ENCODE results near the gene RAB40AL. TPM values are rescaled to one million over a fixed set of nuclear protein-coding genes. Genes with fewer than 3 reads are reported as not detected.
"Not testable (repeated sequence)": the region's sequence is repeated elsewhere in the genome, so short reads cannot be mapped to it uniquely, and the experiment has no call there.

RAB40AL gene
- total RNA-seq, 2 experiments from 2014 or later, result 0.33 to 0.55 TPM

DNA sequence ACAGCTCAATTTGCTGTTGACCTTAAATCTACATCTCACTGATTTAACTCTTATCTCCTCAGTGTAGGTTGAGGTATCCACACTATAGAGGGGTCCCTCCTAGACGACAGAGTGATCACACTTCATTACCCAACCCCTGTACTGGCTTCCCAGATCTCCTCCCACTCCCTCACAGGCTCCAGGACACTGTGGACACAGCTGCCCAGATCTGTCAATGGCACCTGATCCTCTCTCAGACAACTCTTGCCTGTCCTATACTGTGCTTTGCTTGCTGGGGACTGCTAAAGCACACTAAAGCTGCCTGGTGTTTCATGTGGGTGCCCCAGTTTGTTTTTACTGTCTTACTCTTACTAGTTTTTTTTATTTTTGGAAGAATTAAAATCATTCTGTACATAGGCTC is 27.9 kb downstream of the RAB40AL start:
- Mint-ChIP-seq H3K4me1 (no peaks in the 10 kb centered on the region), H3K27me3 (no peaks in the 10 kb centered on the region), H3K36me3 (no peaks in the 10 kb centered on the region), H3K4me3 (no peak overlapping the region), H3K9me3 (ENCODE audit: low read depth) (no peaks in the 10 kb centered on the region), H3K27ac (no peak overlapping the region)
- CTCF ChIA-PET, result no interaction called here
- ATAC-seq (no peak), DNase-seq (no peak)

DNA sequence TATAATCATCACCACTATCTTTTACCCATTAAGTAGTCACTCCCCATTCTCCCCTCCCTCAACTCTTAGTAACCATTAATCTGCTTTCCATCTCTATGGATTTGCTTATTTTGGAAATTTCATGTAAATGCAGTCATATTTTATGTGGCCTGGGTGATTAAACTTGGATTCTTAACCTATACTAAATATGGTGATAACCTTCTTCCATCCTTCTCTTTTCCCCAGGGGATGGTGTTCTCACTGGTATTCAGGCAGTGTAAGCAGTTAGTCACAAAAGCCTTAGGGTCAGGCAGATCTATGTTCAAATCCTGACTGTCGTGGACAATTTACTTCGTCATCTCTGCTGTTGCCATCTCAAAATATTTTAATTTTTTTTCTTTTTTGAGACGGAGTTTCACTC is 29.6 kb downstream of the RAB40AL start:
- H3K36me3 Mint-ChIP-seq, result no peaks in the 10 kb centered on the region
- no peak overlapping the region for H3K27ac Mint-ChIP-seq
- H3K4me1 Mint-ChIP-seq, result no peaks in the 10 kb centered on the region
- no peak for DNase-seq
- ATAC-seq, result no peak
- no peaks in the 10 kb centered on the region for H3K9me3 Mint-ChIP-seq (ENCODE audit: low read depth)
- no peaks in the 10 kb centered on the region for H3K27me3 Mint-ChIP-seq
- CTCF ChIA-PET, result interaction anchor here (1.3 kb wide), 1 partner anchor 16 kb away, joined by 5 read pairs; no protein-coding TSS in a partner anchor
- no peak overlapping the region for H3K4me3 Mint-ChIP-seq

- no peak for ATAC-seq
- H3K4me1 Mint-ChIP-seq, result no peaks in the 10 kb centered on the region
- no peaks in the 10 kb centered on the region for H3K36me3 Mint-ChIP-seq
- CTCF ChIA-PET, result no interaction called here
- H3K4me3 Mint-ChIP-seq, result no peak overlapping the region
- no peak overlapping the region for H3K27ac Mint-ChIP-seq
- DNase-seq, result no peak
- no peaks in the 10 kb centered on the region for H3K9me3 Mint-ChIP-seq (ENCODE audit: low read depth)
- H3K27me3 Mint-ChIP-seq, result no peaks in the 10 kb centered on the region
Observed at GRCh38 chrX:102968216-102968615, 31.1 kb downstream of the RAB40AL start.

DNA sequence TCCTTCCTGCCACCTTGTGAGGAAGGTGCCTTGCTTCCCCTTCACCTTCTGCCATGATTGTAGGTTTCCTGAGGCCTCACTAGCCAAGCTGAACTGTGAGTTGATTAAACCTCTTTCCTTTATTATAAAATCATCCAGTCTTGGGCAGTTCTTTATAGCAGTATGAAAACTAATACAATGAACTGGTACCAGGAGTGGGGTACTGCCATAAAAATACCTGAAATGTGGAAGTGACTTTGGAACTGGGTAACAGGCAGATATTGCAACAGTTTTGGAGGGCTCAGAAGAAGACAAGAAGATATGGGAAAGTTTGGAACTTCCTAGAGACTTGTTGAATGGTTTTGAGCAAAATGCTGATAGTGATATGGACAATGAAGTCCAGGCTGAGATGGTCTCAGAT is 34.5 kb downstream of the RAB40AL start:
- CTCF ChIA-PET; H3K36me3 Mint-ChIP-seq; ATAC-seq; H3K27me3 Mint-ChIP-seq; DNase-seq; H3K27ac Mint-ChIP-seq; H3K4me1 Mint-ChIP-seq; H3K9me3 Mint-ChIP-seq (ENCODE audit: low read depth); H3K4me3 Mint-ChIP-seq: not testable (repeated sequence)

DNA sequence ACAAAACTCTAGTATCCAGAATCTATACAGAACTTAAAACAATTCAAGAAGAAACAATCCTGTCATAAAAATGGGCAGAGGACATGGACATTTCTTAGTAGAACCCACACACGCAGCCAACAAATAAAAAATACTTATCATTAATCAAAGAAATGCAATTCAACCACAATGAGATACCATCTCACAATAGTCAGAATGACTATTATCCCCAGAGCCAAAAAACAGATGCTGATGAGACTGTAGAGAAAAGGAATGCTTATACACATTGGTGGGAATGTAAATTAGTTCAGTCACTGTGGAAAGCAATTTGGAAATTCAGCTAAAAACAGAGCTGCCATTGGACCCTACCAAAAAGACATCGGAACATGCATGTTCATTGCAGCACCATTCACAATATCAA is 37.9 kb downstream of the RAB40AL start:
- ATAC-seq (no peak), DNase-seq (no peak)
- no peak overlapping the region for H3K27ac Mint-ChIP-seq
- H3K4me3 Mint-ChIP-seq, result no peak overlapping the region
- CTCF ChIA-PET, result no interaction called here
- H3K27me3 Mint-ChIP-seq, result no peaks in the 10 kb centered on the region
- H3K36me3 Mint-ChIP-seq, result no peaks in the 10 kb centered on the region
- H3K9me3 Mint-ChIP-seq (ENCODE audit: low read depth), result no peaks in the 10 kb centered on the region
- no peaks in the 10 kb centered on the region for H3K4me1 Mint-ChIP-seq

GRCh38 chrX:102976286-102976685 is 39.2 kb downstream of the RAB40AL start:
- Mint-ChIP-seq H3K4me1 (no peaks in the 10 kb centered on the region), H3K36me3 (no peaks in the 10 kb centered on the region)

DNA sequence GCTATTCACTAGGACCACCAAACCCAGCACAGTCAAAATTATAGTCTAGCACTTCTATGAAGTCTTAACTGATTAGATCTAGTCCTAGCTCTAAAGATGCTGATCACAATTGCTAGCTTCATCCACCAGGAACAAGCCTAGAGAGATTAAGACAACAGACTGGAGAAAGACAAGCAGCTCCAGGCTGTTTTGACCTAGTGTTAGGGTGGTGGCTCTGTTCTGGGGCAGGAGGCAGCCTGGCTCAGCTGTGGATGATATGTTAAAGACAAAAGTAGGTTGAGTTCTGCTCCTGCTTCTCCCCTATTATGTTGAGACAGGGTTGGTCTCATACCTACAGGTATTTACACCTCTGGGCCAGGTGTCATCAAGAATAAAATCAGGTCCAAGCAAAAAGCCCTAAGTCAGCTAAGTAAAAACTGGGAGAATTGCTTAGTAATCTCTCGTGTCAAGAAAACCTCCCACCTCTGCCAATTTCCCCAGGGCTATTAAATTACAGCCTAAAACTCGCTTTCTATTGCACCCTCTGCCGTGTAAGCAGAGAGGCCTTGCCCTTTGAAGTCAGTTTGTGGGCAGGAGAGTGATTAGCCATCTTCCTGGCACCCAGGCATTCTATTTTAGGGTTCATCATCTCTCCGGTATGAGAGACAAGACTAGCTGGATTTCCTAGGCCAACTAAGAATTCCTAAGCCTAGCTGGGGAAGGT is 39.9 kb downstream of the RAB40AL start:
- ATAC-seq (no peak), DNase-seq (no peak)
- H3K9me3 Mint-ChIP-seq (ENCODE audit: low read depth), result no peaks in the 10 kb centered on the region
- H3K36me3 Mint-ChIP-seq, result no peaks in the 10 kb centered on the region
- no peaks in the 10 kb centered on the region for H3K27me3 Mint-ChIP-seq
- H3K4me1 Mint-ChIP-seq, result no peaks in the 10 kb centered on the region
- CTCF ChIA-PET, result no interaction called here
- H3K4me3 Mint-ChIP-seq, result no peak overlapping the region
- H3K27ac Mint-ChIP-seq, result no peak overlapping the region

More at GRCh38 chrX:102976286-102976685, 39.2 kb downstream of the RAB40AL start:
- no peak overlapping the region for H3K4me3 Mint-ChIP-seq
- H3K27me3 Mint-ChIP-seq, result no peaks in the 10 kb centered on the region
- no peak overlapping the region for H3K27ac Mint-ChIP-seq
- no peak for ATAC-seq
- DNase-seq, result no peak
- CTCF ChIA-PET, result no interaction called here
- H3K9me3 Mint-ChIP-seq (ENCODE audit: low read depth), result no peaks in the 10 kb centered on the region

- ATAC-seq (no peak), DNase-seq (no peak)
- no peaks in the 10 kb centered on the region for H3K36me3 Mint-ChIP-seq
- H3K27ac Mint-ChIP-seq, result no peak overlapping the region
- no peaks in the 10 kb centered on the region for H3K4me1 Mint-ChIP-seq
- H3K4me3 Mint-ChIP-seq, result no peak overlapping the region
- CTCF ChIA-PET, result no interaction called here
- H3K27me3 Mint-ChIP-seq, result no peaks in the 10 kb centered on the region
- H3K9me3 Mint-ChIP-seq (ENCODE audit: low read depth), result no peaks in the 10 kb centered on the region
Observed at GRCh38 chrX:102978594-102978993, 41.5 kb downstream of the RAB40AL start.

GRCh38 chrX:102979536-102979935 is 42.5 kb downstream of the RAB40AL start:
- CTCF ChIA-PET, result no interaction called here
- H3K36me3 Mint-ChIP-seq, result no peaks in the 10 kb centered on the region
- no peak for DNase-seq
- H3K27me3 Mint-ChIP-seq, result no peaks in the 10 kb centered on the region
- no peaks in the 10 kb centered on the region for H3K9me3 Mint-ChIP-seq (ENCODE audit: low read depth)
- no peak overlapping the region for H3K4me3 Mint-ChIP-seq
- no peaks in the 10 kb centered on the region for H3K4me1 Mint-ChIP-seq
- H3K27ac Mint-ChIP-seq, result no peak overlapping the region
- no peak for ATAC-seq

DNA sequence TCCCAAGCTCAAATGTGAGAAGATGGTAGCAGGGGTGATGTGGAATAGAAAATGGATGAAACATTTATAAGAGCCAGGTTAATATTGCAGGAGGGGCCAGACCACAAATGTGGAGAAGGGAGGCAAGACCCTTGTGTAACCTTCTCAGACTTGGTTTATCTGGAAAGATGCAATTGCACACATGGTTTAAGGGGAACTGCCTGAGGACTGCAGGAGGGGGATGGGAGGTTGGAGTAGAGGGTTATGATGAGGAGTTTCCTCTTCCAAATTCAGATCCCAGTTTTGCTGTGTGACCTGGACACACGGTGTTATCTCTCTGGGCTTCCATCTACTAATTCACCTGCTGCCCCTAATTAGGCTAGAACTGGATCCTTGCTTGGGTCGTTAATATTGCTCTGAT is 46.1 kb downstream of the RAB40AL start:
- ATAC-seq (no peak), DNase-seq (no peak)
- Mint-ChIP-seq H3K9me3 (ENCODE audit: low read depth) (no peaks in the 10 kb centered on the region), H3K36me3 (no peaks in the 10 kb centered on the region), H3K4me1 (peaks cover 3% of the 10 kb centered on the region), H3K4me3 (no peak overlapping the region), H3K27ac (no peak overlapping the region), H3K27me3 (no peaks in the 10 kb centered on the region)
- CTCF ChIA-PET, result no interaction called here

GRCh38 chrX:102985192-102985591 is 48.1 kb downstream of the RAB40AL start:
- H3K4me3 Mint-ChIP-seq, result no peak overlapping the region
- no peaks in the 10 kb centered on the region for H3K9me3 Mint-ChIP-seq (ENCODE audit: low read depth)
- H3K27me3 Mint-ChIP-seq, result no peaks in the 10 kb centered on the region
- H3K36me3 Mint-ChIP-seq, result no peaks in the 10 kb centered on the region
- DNase-seq (no peak), ATAC-seq (no peak)
- CTCF ChIA-PET, result no interaction called here
- H3K4me1 Mint-ChIP-seq, result peaks cover 3% of the 10 kb centered on the region
- no peak overlapping the region for H3K27ac Mint-ChIP-seq

Other genes starting within 250 kb of the RAB40AL start
- gene GPRASP2, start 224.8 kb upstream of the RAB40AL start, total RNA-seq, result under 1 TPM; 0.15 to 0.21 TPM
- 1 to 10 TPM; 2.0 to 2.4 TPM for gene GPRASP3, start 216.5 kb upstream of the RAB40AL start, total RNA-seq
- gene BEX1, start 126.9 kb downstream of the RAB40AL start, total RNA-seq, result not detected
- not detected for gene NXF3, start 155.9 kb downstream of the RAB40AL start, total RNA-seq

All from activated CD8-positive, alpha-beta memory T cell treated with anti-CD3 and anti-CD28 coated beads, Interleukin-2, amount 10 ng/mL, durations not matched to agents 7 days and 5 days (primary cell).